BE2C (cell line): ENCODE measurements around the gene HOXA13.

Experiments
- DNase-seq: peaks from one replicate; pipeline ENCODE4 v3.0.0-alpha.2; 2020
- H3K27me3 ChIP-seq: fragments of 250-450 bp; sonication (Bioruptor Pico); 2 replicates; pipeline ENCODE4 v1.5.1; 2020; ENCODE audit warnings: mild to moderate bottlenecking
- H3K36me3 ChIP-seq: fragments of 250-450 bp; sonication (Bioruptor Pico); 2 replicates; pipeline ENCODE4 v1.5.1; 2020; ENCODE audit warnings: mild to moderate bottlenecking
- H3K4me1 ChIP-seq: fragments of 250-450 bp; sonication (Bioruptor Pico); 2 replicates; pipeline ENCODE4 v1.5.1; 2020
- H3K4me3 ChIP-seq: 2 replicates; pipeline ENCODE4 v1.5.1; 2011; ENCODE audit warnings: low read depth, low read length
- H3K9me3 ChIP-seq: fragments of 250-450 bp; sonication (Bioruptor Pico); 2 replicates; pipeline ENCODE4 v1.5.1; 2020
- CTCF ChIP-seq: IDR thresholded peaks from 2 replicates; pipeline ENCODE4 v1.5.1; 2012; ENCODE audit warnings: mild to moderate bottlenecking, low read depth, low read length

HOXA13 gene

GRCh38 chr7:27221201-27221797 is 21.4 kb upstream of the HOXA13 start:
- no peaks in the 10 kb centered on the region for H3K36me3 ChIP-seq
- no peaks in the 10 kb centered on the region for H3K9me3 ChIP-seq
- no peak overlapping the region for H3K4me3 ChIP-seq
- no peak for TF ChIP-seq CTCF
- DNase-seq, result no peak
- peaks cover 94% of the 10 kb centered on the region for H3K27me3 ChIP-seq
- no peaks in the 10 kb centered on the region for H3K4me1 ChIP-seq

GRCh38 chr7:27220440-27220955 is 20.6 kb upstream of the HOXA13 start:
- DNase-seq, result no peak
- Histone ChIP-seq H3K4me1 (no peaks in the 10 kb centered on the region), H3K4me3 (no peak overlapping the region), H3K36me3 (no peaks in the 10 kb centered on the region), H3K27me3 (peaks cover 94% of the 10 kb centered on the region), H3K9me3 (no peaks in the 10 kb centered on the region)
- no peak for TF ChIP-seq CTCF

- TF ChIP-seq CTCF, result no peak
- Histone ChIP-seq H3K36me3 (no peaks in the 10 kb centered on the region), H3K27me3 (peaks cover 94% of the 10 kb centered on the region)
Observed at GRCh38 chr7:27219821-27220220, 19.9 kb upstream of the HOXA13 start.

GRCh38 chr7:27217951-27218350 is 18.1 kb upstream of the HOXA13 start:
- Histone ChIP-seq H3K4me3 (no peak overlapping the region), H3K27me3 (peaks cover 94% of the 10 kb centered on the region), H3K4me1 (no peaks in the 10 kb centered on the region), H3K9me3 (no peaks in the 10 kb centered on the region), H3K36me3 (no peaks in the 10 kb centered on the region)
- no peak for TF ChIP-seq CTCF
- no peak for DNase-seq

More at GRCh38 chr7:27219821-27220220, 19.9 kb upstream of the HOXA13 start:
- Histone ChIP-seq H3K4me3 (no peak overlapping the region), H3K4me1 (no peaks in the 10 kb centered on the region), H3K9me3 (no peaks in the 10 kb centered on the region)
- no peak for DNase-seq

GRCh38 chr7:27215356-27215755 is 15.5 kb upstream of the HOXA13 start:
- Histone ChIP-seq H3K27me3 (peaks cover 94% of the 10 kb centered on the region), H3K4me3 (no peak overlapping the region), H3K4me1 (no peaks in the 10 kb centered on the region), H3K36me3 (no peaks in the 10 kb centered on the region), H3K9me3 (no peaks in the 10 kb centered on the region)
- TF ChIP-seq CTCF, result no peak
- no peak for DNase-seq

GRCh38 chr7:27214239-27214950 is 14.5 kb upstream of the HOXA13 start:
- no peaks in the 10 kb centered on the region for H3K9me3 ChIP-seq
- peaks cover 93% of the 10 kb centered on the region for H3K27me3 ChIP-seq
- H3K36me3 ChIP-seq, result no peaks in the 10 kb centered on the region
- no peaks in the 10 kb centered on the region for H3K4me1 ChIP-seq
- TF ChIP-seq CTCF, result no peak
- DNase-seq, result no peak
- no peak overlapping the region for H3K4me3 ChIP-seq
